ENCODE results near the gene INSM2. TPM values are rescaled to one million over a fixed set of nuclear protein-coding genes. Genes with fewer than 3 reads are reported as not detected.

The INSM2 gene
- total and polyA plus RNA-seq, 2 donors (not counting 1 experiment from before 2014, with no cell fraction given): not detected

GRCh38 chr14:35549551-35549950 lies 15.6 kb downstream of the INSM2 start:
- Histone ChIP-seq H2AFZ (ENCODE audit: low read length) (no peak overlapping the region), H3K4me2 (ENCODE audit: extremely low read depth, insufficient read depth, low read length) (no peak overlapping the region), H3K27ac (ENCODE audit: insufficient read depth, low read length) (no peak overlapping the region), H3K27me3 (ENCODE audit: control insufficient read depth, insufficient read depth, low read length) (no peaks in the 10 kb centered on the region), H3K79me2 (ENCODE audit: control insufficient read depth, insufficient read depth, low read length) (no peaks in the 10 kb centered on the region), H3K36me3 (ENCODE audit: control insufficient read depth, insufficient read depth, low read length) (no peaks in the 10 kb centered on the region), H3K9ac (ENCODE audit: insufficient read depth, low read length) (no peak overlapping the region), H3K9me3 (ENCODE audit: control insufficient read depth, insufficient read depth, low read depth, low read length) (no peaks in the 10 kb centered on the region), H3K4me3 (replicated peaks in 1 of 4; ENCODE audit: control extremely low read depth in 1 of 4, insufficient read depth in 1 of 4, low read depth in 3 of 4, low read length in 4 of 4) (no peak overlapping the region), H4K20me1 (ENCODE audit: control insufficient read depth, extremely low read depth, insufficient read depth, low read length) (no peaks in the 10 kb centered on the region), H3K4me1 (ENCODE audit: control insufficient read depth, extremely low read depth, insufficient read depth, low read length) (no peaks in the 10 kb centered on the region)
- DNase-seq (ENCODE audit: low read depth in 2 of 2): no peak
- TF ChIP-seq EZH2 (IDR thresholded peaks at IDR 0.05; ENCODE audit: low read length, missing control alignments): no peak
- TF ChIP-seq CTCF (conservative IDR thresholded peaks at IDR 0.05 in 1 of 2, IDR thresholded peaks at IDR 0.05 in 1 of 2; ENCODE audit: low read depth in 1 of 2, low read length in 2 of 2): no peak

GRCh38 chr14:35551081-35551480 lies 17.1 kb downstream of the INSM2 start:
- H3K27ac ChIP-seq (ENCODE audit: insufficient read depth, low read length): no peak overlapping the region
- TF ChIP-seq EZH2 (IDR thresholded peaks at IDR 0.05; ENCODE audit: low read length, missing control alignments) (no peak), CTCF (conservative IDR thresholded peaks at IDR 0.05 in 1 of 2, IDR thresholded peaks at IDR 0.05 in 1 of 2; ENCODE audit: low read depth in 1 of 2, low read length in 2 of 2) (no peak)
- DNase-seq (ENCODE audit: low read depth in 2 of 2): no peak

GRCh38 chr14:35553808-35554207 lies 19.8 kb downstream of the INSM2 start:
- H3K9me3 ChIP-seq (ENCODE audit: control insufficient read depth, insufficient read depth, low read depth, low read length): no peaks in the 10 kb centered on the region
- no peak overlapping the region for H3K4me3 ChIP-seq (replicated peaks in 1 of 4; ENCODE audit: control extremely low read depth in 1 of 4, insufficient read depth in 1 of 4, low read depth in 3 of 4, low read length in 4 of 4)
- H3K4me2 ChIP-seq (ENCODE audit: extremely low read depth, insufficient read depth, low read length): no peak overlapping the region

More at GRCh38 chr14:35551081-35551480, 17.1 kb downstream of the INSM2 start:
- Histone ChIP-seq H4K20me1 (ENCODE audit: control insufficient read depth, extremely low read depth, insufficient read depth, low read length) (no peaks in the 10 kb centered on the region), H3K79me2 (ENCODE audit: control insufficient read depth, insufficient read depth, low read length) (no peaks in the 10 kb centered on the region), H3K36me3 (ENCODE audit: control insufficient read depth, insufficient read depth, low read length) (no peaks in the 10 kb centered on the region), H3K27me3 (ENCODE audit: control insufficient read depth, insufficient read depth, low read length) (no peaks in the 10 kb centered on the region), H3K4me3 (replicated peaks in 1 of 4; ENCODE audit: control extremely low read depth in 1 of 4, insufficient read depth in 1 of 4, low read depth in 3 of 4, low read length in 4 of 4) (no peak overlapping the region), H3K9ac (ENCODE audit: insufficient read depth, low read length) (no peak overlapping the region), H3K4me2 (ENCODE audit: extremely low read depth, insufficient read depth, low read length) (no peak overlapping the region), H3K9me3 (ENCODE audit: control insufficient read depth, insufficient read depth, low read depth, low read length) (no peaks in the 10 kb centered on the region), H2AFZ (ENCODE audit: low read length) (no peak overlapping the region), H3K4me1 (ENCODE audit: control insufficient read depth, extremely low read depth, insufficient read depth, low read length) (no peaks in the 10 kb centered on the region)

More at GRCh38 chr14:35553808-35554207, 19.8 kb downstream of the INSM2 start:
- no peaks in the 10 kb centered on the region for H3K36me3 ChIP-seq (ENCODE audit: control insufficient read depth, insufficient read depth, low read length)
- no peak overlapping the region for H3K27ac ChIP-seq (ENCODE audit: insufficient read depth, low read length)
- H3K4me1 ChIP-seq (ENCODE audit: control insufficient read depth, extremely low read depth, insufficient read depth, low read length): no peaks in the 10 kb centered on the region
- no peak overlapping the region for H3K9ac ChIP-seq (ENCODE audit: insufficient read depth, low read length)
- H2AFZ ChIP-seq (ENCODE audit: low read length): no peak overlapping the region
- TF ChIP-seq EZH2 (IDR thresholded peaks at IDR 0.05; ENCODE audit: low read length, missing control alignments): no peak
- H3K79me2 ChIP-seq (ENCODE audit: control insufficient read depth, insufficient read depth, low read length): no peaks in the 10 kb centered on the region
- no peaks in the 10 kb centered on the region for H4K20me1 ChIP-seq (ENCODE audit: control insufficient read depth, extremely low read depth, insufficient read depth, low read length)
- peak in 1 of 2 donors; percentile 76 for DNase-seq (ENCODE audit: low read depth in 2 of 2)
- H3K27me3 ChIP-seq (ENCODE audit: control insufficient read depth, insufficient read depth, low read length): no peaks in the 10 kb centered on the region
